ENCODE results near the gene KRTAP12-2. TPM values are rescaled to one million over a fixed set of nuclear protein-coding genes. Genes with fewer than 3 reads are reported as not detected.
"Not testable (repeated sequence)": the region's sequence is repeated elsewhere in the genome, so short reads cannot be mapped to it uniquely, and the experiment has no call there.

The KRTAP12-2 gene
- total and polyA plus RNA-seq, 4 experiments from 2014 or later: not detected

- no peaks in the 10 kb centered on the region for H3K27me3 ChIP-seq (ENCODE audit: insufficient read depth, low read length)
- no peak for DNase-seq
- CTCF ChIA-PET (ENCODE audit: partially characterized antibody): no interaction called here
- POLR2A ChIA-PET (ENCODE audit: partially characterized antibody): no interaction called here
- Mint-ChIP-seq H3K36me3 (peaks cover 10 to 20% of the 10 kb centered on the region in 2 donors), H3K27ac (peak overlapping the region in 1 of 7 donors; percentile 17), H3K4me3 (no peak overlapping the region), H3K4me1 (peaks cover 0 to 5% (median 1%) of the 10 kb centered on the region in 4 donors), H3K27me3 (peaks cover 1 to 13% of the 10 kb centered on the region in 2 donors), H3K9me3 (peaks cover 6 to 55% (median 36%) of the 10 kb centered on the region in 8 donors)
- H3K4me3 ChIP-seq (ENCODE audit: low read length in 2 of 2): no peak overlapping the region
- H3K9me3 ChIP-seq (ENCODE audit: control insufficient read depth in 1 of 2, low read length in 2 of 2): peaks cover 0 to 13% of the 10 kb centered on the region in 2 donors
- intact Hi-C loops (cut with micrococcal nuclease): no loop called here
- H3K27ac ChIP-seq (ENCODE audit: low read depth, low read length): no peak overlapping the region
- no peaks in the 10 kb centered on the region for H3K4me1 ChIP-seq (ENCODE audit: insufficient read depth, low read length)
- no peaks in the 10 kb centered on the region for H3K36me3 ChIP-seq (ENCODE audit: insufficient read depth, low read length)
Observed at GRCh38 chr21:44640761-44641160, 26.0 kb downstream of the KRTAP12-2 start.

GRCh38 chr21:44639331-44639655 is 27.4 kb downstream of the KRTAP12-2 start:
- POLR2A ChIA-PET (ENCODE audit: partially characterized antibody): no interaction called here
- Histone ChIP-seq H3K27ac (ENCODE audit: low read depth, low read length) (no peak overlapping the region), H3K9me3 (ENCODE audit: control insufficient read depth in 1 of 2, low read length in 2 of 2) (peaks cover 0 to 8% of the 10 kb centered on the region in 2 donors), H3K4me3 (ENCODE audit: low read length in 2 of 2) (no peak overlapping the region), H3K27me3 (ENCODE audit: insufficient read depth, low read length) (no peaks in the 10 kb centered on the region), H3K36me3 (ENCODE audit: insufficient read depth, low read length) (no peaks in the 10 kb centered on the region), H3K4me1 (ENCODE audit: insufficient read depth, low read length) (no peaks in the 10 kb centered on the region)
- Mint-ChIP-seq H3K4me1 (peaks cover 0 to 5% (median 1%) of the 10 kb centered on the region in 4 donors), H3K27me3 (peaks cover 1 to 13% of the 10 kb centered on the region in 2 donors), H3K27ac (no peak overlapping the region), H3K9me3 (peaks cover 6 to 40% (median 26%) of the 10 kb centered on the region in 8 donors), H3K36me3 (peaks cover 4 to 12% of the 10 kb centered on the region in 2 donors), H3K4me3 (no peak overlapping the region)
- intact Hi-C loops (cut with micrococcal nuclease): no loop called here
- CTCF ChIA-PET (ENCODE audit: partially characterized antibody): no interaction called here
- no peak for DNase-seq

GRCh38 chr21:44638506-44639330 is 28.0 kb downstream of the KRTAP12-2 start:
- Mint-ChIP-seq H3K36me3 (peaks cover 4 to 12% of the 10 kb centered on the region in 2 donors), H3K9me3 (peaks cover 5 to 35% (median 21%) of the 10 kb centered on the region in 8 donors), H3K27ac (peak overlapping the region in 1 of 7 donors; percentile 68), H3K27me3 (peaks cover 1 to 13% of the 10 kb centered on the region in 2 donors)
- CTCF ChIA-PET (ENCODE audit: partially characterized antibody); intact Hi-C loops (cut with micrococcal nuclease); H3K27me3 ChIP-seq (ENCODE audit: insufficient read depth, low read length); H3K4me1 Mint-ChIP-seq; H3K4me3 ChIP-seq (ENCODE audit: low read length in 2 of 2); H3K4me1 ChIP-seq (ENCODE audit: insufficient read depth, low read length); DNase-seq; H3K4me3 Mint-ChIP-seq; H3K9me3 ChIP-seq (ENCODE audit: control insufficient read depth in 1 of 2, low read length in 2 of 2); H3K36me3 ChIP-seq (ENCODE audit: insufficient read depth, low read length); H3K27ac ChIP-seq (ENCODE audit: low read depth, low read length); POLR2A ChIA-PET (ENCODE audit: partially characterized antibody): not testable (repeated sequence)

GRCh38 chr21:44637851-44638348 is 28.8 kb downstream of the KRTAP12-2 start:
- H3K36me3 ChIP-seq (ENCODE audit: insufficient read depth, low read length); intact Hi-C loops (cut with micrococcal nuclease): not testable (repeated sequence)
- H3K27ac Mint-ChIP-seq: peak overlapping the region in 1 of 7 donors; percentile 54

GRCh38 chr21:44637018-44637850 is 29.5 kb downstream of the KRTAP12-2 start, which contains the start of gene KRTAP10-10:
TSS of gene KRTAP10-10 (plus strand) at chr21:44637356. CDS start at chr21:44637418, 62 bp downstream.
- no peaks in the 10 kb centered on the region for H3K9me3 ChIP-seq (ENCODE audit: control insufficient read depth in 1 of 2, low read length in 2 of 2)
- no peaks in the 10 kb centered on the region for H3K36me3 ChIP-seq (ENCODE audit: insufficient read depth, low read length)
- peaks cover 0 to 12% of the 10 kb centered on the region in 2 donors for H3K36me3 Mint-ChIP-seq
- H3K9me3 Mint-ChIP-seq: peaks cover 5 to 36% (median 17%) of the 10 kb centered on the region in 8 donors
- intact Hi-C loops (cut with micrococcal nuclease): no loop called here
- H3K27me3 ChIP-seq (ENCODE audit: insufficient read depth, low read length): no peaks in the 10 kb centered on the region
- H3K27ac ChIP-seq (ENCODE audit: low read depth, low read length): no peak within 1 kb of the TSS
- H3K27me3 Mint-ChIP-seq: peaks cover 1 to 13% of the 10 kb centered on the region in 2 donors
- POLR2A ChIA-PET (ENCODE audit: partially characterized antibody): no interaction called here
- no peak for DNase-seq
- H3K4me3 Mint-ChIP-seq: peak within 1 kb of the TSS in 1 of 8 donors; percentile 55
- peaks cover 0 to 5% (median 1%) of the 10 kb centered on the region in 4 donors for H3K4me1 Mint-ChIP-seq
- H3K27ac Mint-ChIP-seq: peak within 1 kb of the TSS in 2 of 7 donors; percentile 54 to 57
- H3K4me1 ChIP-seq (ENCODE audit: insufficient read depth, low read length): no peaks in the 10 kb centered on the region
- H3K4me3 ChIP-seq (ENCODE audit: low read length in 2 of 2): no peak within 1 kb of the TSS
- CTCF ChIA-PET (ENCODE audit: partially characterized antibody): no interaction called here

More at GRCh38 chr21:44637851-44638348, 28.8 kb downstream of the KRTAP12-2 start:
- H3K9me3 ChIP-seq (ENCODE audit: control insufficient read depth in 1 of 2, low read length in 2 of 2); H3K4me3 ChIP-seq (ENCODE audit: low read length in 2 of 2); CTCF ChIA-PET (ENCODE audit: partially characterized antibody); H3K27ac ChIP-seq (ENCODE audit: low read depth, low read length); H3K4me1 Mint-ChIP-seq; H3K27me3 ChIP-seq (ENCODE audit: insufficient read depth, low read length); POLR2A ChIA-PET (ENCODE audit: partially characterized antibody); H3K4me3 Mint-ChIP-seq; DNase-seq; H3K4me1 ChIP-seq (ENCODE audit: insufficient read depth, low read length): not testable (repeated sequence)
- Mint-ChIP-seq H3K27me3 (peaks cover 1 to 13% of the 10 kb centered on the region in 2 donors), H3K36me3 (peaks cover 0 to 12% of the 10 kb centered on the region in 2 donors), H3K9me3 (peaks cover 5 to 35% (median 18%) of the 10 kb centered on the region in 8 donors)

- peak overlapping the region in 1 of 8 donors; percentile 55 for H3K4me3 Mint-ChIP-seq
- H3K9me3 ChIP-seq (ENCODE audit: control insufficient read depth in 1 of 2, low read length in 2 of 2): no peaks in the 10 kb centered on the region
- H3K27me3 ChIP-seq (ENCODE audit: insufficient read depth, low read length): no peaks in the 10 kb centered on the region
- intact Hi-C loops (cut with micrococcal nuclease): no loop called here
- peaks cover 2 to 17% of the 10 kb centered on the region in 2 donors for H3K36me3 Mint-ChIP-seq
- no peaks in the 10 kb centered on the region for H3K4me1 ChIP-seq (ENCODE audit: insufficient read depth, low read length)
- peaks cover 3 to 37% (median 23%) of the 10 kb centered on the region in 8 donors for H3K9me3 Mint-ChIP-seq
- no peaks in the 10 kb centered on the region for H3K36me3 ChIP-seq (ENCODE audit: insufficient read depth, low read length)
- no peak overlapping the region for H3K27ac ChIP-seq (ENCODE audit: low read depth, low read length)
- POLR2A ChIA-PET (ENCODE audit: partially characterized antibody): no interaction called here
- H3K27me3 Mint-ChIP-seq: peaks cover 1 to 12% of the 10 kb centered on the region in 2 donors
- CTCF ChIA-PET (ENCODE audit: partially characterized antibody): no interaction called here
- H3K4me3 ChIP-seq (ENCODE audit: low read length in 2 of 2): no peak overlapping the region
- no peak for DNase-seq
- H3K4me1 Mint-ChIP-seq: peaks cover 0 to 5% (median 1%) of the 10 kb centered on the region in 4 donors
- H3K27ac Mint-ChIP-seq: no peak overlapping the region
Observed at GRCh38 chr21:44636209-44637017, 30.3 kb downstream of the KRTAP12-2 start.

Data from CD4-positive, alpha-beta memory T cell (primary cell).